ENCODE measurements around the gene ATG7. TPM values are rescaled to one million over a fixed set of nuclear protein-coding genes. Genes with fewer than 3 reads are reported as not detected.

ATG7 gene
- total RNA-seq, 1 donor from 2014 or later, result 53.5 TPM

DNA sequence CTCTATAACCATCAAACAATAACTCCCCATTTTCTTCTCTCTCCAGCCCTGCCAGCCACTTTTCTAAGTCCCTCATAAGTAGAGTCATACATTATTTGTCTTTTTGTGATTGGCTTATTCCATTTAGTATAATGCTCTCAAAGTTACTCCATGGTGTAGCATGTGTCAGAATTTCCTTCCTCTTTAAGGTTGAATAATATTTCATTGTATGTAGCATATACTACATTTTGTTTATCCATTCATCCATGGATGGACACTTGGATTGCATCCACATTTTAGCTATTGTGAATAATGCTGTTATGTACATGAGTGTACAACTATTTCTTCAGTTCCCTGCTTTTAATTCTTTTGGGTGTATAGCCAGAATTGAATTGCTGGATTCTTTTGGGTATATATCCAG lies 138.4 kb downstream of the ATG7 start:
- H3K4me3 ChIP-seq, result no peak overlapping the region
- no peaks in the 10 kb centered on the region for H4K20me1 ChIP-seq (ENCODE audit: low read depth)
- DNase-seq (ENCODE audit: low spot score), result no peak
- no peaks in the 10 kb centered on the region for H3F3A ChIP-seq (ENCODE audit: low read depth)
- no peaks in the 10 kb centered on the region for H3K27me3 ChIP-seq
- Mint-ChIP-seq H3K4me3 (no peak overlapping the region), H3K36me3 (peaks cover 35% of the 10 kb centered on the region), H3K4me1 (no peaks in the 10 kb centered on the region), H3K27ac (no peak overlapping the region), H3K27me3 (ENCODE audit: insufficient read depth, low read depth) (peaks cover 2% of the 10 kb centered on the region), H3K9me3 (peaks cover 59% of the 10 kb centered on the region)
- no peaks in the 10 kb centered on the region for H3K4me1 ChIP-seq
- H3K27ac ChIP-seq, result no peak overlapping the region
- no peaks in the 10 kb centered on the region for H3K9me3 ChIP-seq (ENCODE audit: low read depth)
- no peaks in the 10 kb centered on the region for H3K36me3 ChIP-seq
- no peaks in the 10 kb centered on the region for H3K79me2 ChIP-seq (ENCODE audit: low read depth)
- H3K9ac ChIP-seq, result no peak overlapping the region
- H3K4me2 ChIP-seq, result no peak overlapping the region
- TF ChIP-seq, protein P1, sequence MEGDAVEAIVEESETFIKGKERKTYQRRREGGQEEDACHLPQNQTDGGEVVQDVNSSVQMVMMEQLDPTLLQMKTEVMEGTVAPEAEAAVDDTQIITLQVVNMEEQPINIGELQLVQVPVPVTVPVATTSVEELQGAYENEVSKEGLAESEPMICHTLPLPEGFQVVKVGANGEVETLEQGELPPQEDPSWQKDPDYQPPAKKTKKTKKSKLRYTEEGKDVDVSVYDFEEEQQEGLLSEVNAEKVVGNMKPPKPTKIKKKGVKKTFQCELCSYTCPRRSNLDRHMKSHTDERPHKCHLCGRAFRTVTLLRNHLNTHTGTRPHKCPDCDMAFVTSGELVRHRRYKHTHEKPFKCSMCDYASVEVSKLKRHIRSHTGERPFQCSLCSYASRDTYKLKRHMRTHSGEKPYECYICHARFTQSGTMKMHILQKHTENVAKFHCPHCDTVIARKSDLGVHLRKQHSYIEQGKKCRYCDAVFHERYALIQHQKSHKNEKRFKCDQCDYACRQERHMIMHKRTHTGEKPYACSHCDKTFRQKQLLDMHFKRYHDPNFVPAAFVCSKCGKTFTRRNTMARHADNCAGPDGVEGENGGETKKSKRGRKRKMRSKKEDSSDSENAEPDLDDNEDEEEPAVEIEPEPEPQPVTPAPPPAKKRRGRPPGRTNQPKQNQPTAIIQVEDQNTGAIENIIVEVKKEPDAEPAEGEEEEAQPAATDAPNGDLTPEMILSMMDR (IDR thresholded peaks at IDR 0.05), result no peak
- TF ChIP-seq EZH2 (IDR thresholded peaks at IDR 0.05), result no peak
- TF ChIP-seq EZH2phosphoT487 (IDR thresholded peaks at IDR 0.05), result no peak
- no peak overlapping the region for H2AFZ ChIP-seq (replicated peaks)

DNA sequence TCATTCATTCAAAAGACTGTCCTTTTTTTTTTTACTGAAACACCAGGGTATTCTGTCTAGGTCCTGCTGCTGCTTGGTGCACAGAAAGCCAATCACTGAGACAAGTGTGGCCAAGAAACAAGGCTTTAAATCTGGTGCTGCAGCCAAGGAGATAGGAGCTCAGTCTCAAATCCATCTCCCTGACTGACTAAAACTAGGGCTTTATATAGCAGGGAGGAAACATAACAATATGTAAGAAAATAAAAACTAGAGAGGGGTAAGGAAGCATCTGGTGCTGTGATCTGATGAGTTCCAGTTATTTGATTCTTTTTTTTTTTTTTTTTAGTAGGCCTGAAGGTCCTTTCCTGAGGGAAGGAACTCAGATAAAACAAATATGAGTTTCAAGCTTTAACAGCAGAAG lies 139.8 kb downstream of the ATG7 start:
- Mint-ChIP-seq H3K27ac (no peak overlapping the region), H3K9me3 (peaks cover 48% of the 10 kb centered on the region), H3K36me3 (peaks cover 26% of the 10 kb centered on the region)

DNA sequence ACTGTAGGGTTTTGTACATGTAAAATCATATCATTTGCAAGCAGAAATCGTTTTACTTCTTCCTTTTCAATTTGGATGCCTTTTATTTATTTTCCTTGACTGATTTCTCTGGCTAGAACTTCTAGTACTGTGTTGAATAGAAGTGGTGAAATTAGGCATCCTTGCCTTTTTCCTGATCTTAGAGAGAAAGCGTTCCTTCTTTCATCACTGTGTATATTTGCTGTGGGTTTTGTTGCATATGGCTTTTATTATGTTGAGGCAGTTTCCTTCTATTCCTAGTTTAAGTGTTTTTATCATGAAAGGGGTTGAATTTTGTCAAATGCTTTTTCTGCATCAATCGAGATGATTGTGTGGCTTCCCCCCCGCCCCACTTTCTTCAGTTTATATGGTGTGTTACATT lies 140.9 kb downstream of the ATG7 start:
- H3K79me2 ChIP-seq (ENCODE audit: low read depth), result no peaks in the 10 kb centered on the region
- TF ChIP-seq EZH2 (IDR thresholded peaks at IDR 0.05) (no peak), EZH2phosphoT487 (IDR thresholded peaks at IDR 0.05) (no peak)
- TF ChIP-seq, protein P1 (IDR thresholded peaks at IDR 0.05), result no peak
- no peak overlapping the region for H3K4me2 ChIP-seq
- Mint-ChIP-seq H3K4me3 (no peak overlapping the region), H3K9me3 (peaks cover 38% of the 10 kb centered on the region), H3K27me3 (ENCODE audit: insufficient read depth, low read depth) (no peaks in the 10 kb centered on the region), H3K4me1 (no peaks in the 10 kb centered on the region), H3K36me3 (peaks cover 19% of the 10 kb centered on the region), H3K27ac (no peak overlapping the region)
- H3F3A ChIP-seq (ENCODE audit: low read depth), result no peaks in the 10 kb centered on the region
- no peak overlapping the region for H3K9ac ChIP-seq
- H2AFZ ChIP-seq (replicated peaks), result no peak overlapping the region
- H3K4me1 ChIP-seq, result no peaks in the 10 kb centered on the region
- H3K27ac ChIP-seq, result no peak overlapping the region
- H3K36me3 ChIP-seq, result no peaks in the 10 kb centered on the region
- H3K9me3 ChIP-seq (ENCODE audit: low read depth), result no peaks in the 10 kb centered on the region
- no peaks in the 10 kb centered on the region for H4K20me1 ChIP-seq (ENCODE audit: low read depth)
- no peak for DNase-seq (ENCODE audit: low spot score)
- no peaks in the 10 kb centered on the region for H3K27me3 ChIP-seq
- H3K4me3 ChIP-seq, result no peak overlapping the region

More for the DNA sequence above, 139.8 kb downstream of the ATG7 start:
- Histone ChIP-seq H2AFZ (replicated peaks) (no peak overlapping the region), H3K9ac (no peak overlapping the region), H3F3A (ENCODE audit: low read depth) (no peaks in the 10 kb centered on the region), H4K20me1 (ENCODE audit: low read depth) (no peaks in the 10 kb centered on the region), H3K9me3 (ENCODE audit: low read depth) (no peaks in the 10 kb centered on the region), H3K27ac (no peak overlapping the region), H3K36me3 (no peaks in the 10 kb centered on the region), H3K79me2 (ENCODE audit: low read depth) (no peaks in the 10 kb centered on the region), H3K4me2 (no peak overlapping the region), H3K4me3 (no peak overlapping the region), H3K4me1 (no peaks in the 10 kb centered on the region), H3K27me3 (no peaks in the 10 kb centered on the region)
- no peaks in the 10 kb centered on the region for H3K27me3 Mint-ChIP-seq (ENCODE audit: insufficient read depth, low read depth)
- no peak for DNase-seq (ENCODE audit: low spot score)
- no peak overlapping the region for H3K4me3 Mint-ChIP-seq
- H3K4me1 Mint-ChIP-seq, result no peaks in the 10 kb centered on the region
- TF ChIP-seq EZH2phosphoT487 (IDR thresholded peaks at IDR 0.05), result no peak
- TF ChIP-seq, protein P1 (IDR thresholded peaks at IDR 0.05), result no peak
- no peak for TF ChIP-seq EZH2 (IDR thresholded peaks at IDR 0.05)

All from neural progenitor cell (in vitro differentiated cells).